ENCODE measurements around the gene SAP130.
A peak's percentile ranks its signal among the peaks of the same experiment; 100 is the strongest.
"Not testable (repeated sequence)": the region's sequence is repeated elsewhere in the genome, so short reads cannot be mapped to it uniquely, and the experiment has no call there.

Gene SAP130

DNA sequence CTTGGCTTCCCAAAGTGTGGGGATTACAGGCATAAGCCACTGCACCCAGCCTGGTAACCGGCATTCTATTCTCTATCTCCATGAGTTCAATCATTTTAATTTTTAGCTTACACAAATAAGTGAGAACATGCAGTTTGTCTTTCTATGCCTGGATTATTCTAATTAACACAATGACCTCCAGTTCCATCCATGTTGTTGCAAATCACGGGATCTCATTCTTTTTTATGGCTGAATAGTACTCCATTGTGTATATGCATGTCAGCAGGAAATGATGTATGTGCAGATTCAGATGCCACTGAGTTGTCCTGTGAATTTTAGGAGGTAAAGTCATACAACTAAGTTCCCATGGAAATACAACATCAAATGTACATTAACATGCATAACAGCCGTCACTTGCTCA lies 117.4 kb downstream of the SAP130 start:
- TF ChIP-seq, protein P1, sequence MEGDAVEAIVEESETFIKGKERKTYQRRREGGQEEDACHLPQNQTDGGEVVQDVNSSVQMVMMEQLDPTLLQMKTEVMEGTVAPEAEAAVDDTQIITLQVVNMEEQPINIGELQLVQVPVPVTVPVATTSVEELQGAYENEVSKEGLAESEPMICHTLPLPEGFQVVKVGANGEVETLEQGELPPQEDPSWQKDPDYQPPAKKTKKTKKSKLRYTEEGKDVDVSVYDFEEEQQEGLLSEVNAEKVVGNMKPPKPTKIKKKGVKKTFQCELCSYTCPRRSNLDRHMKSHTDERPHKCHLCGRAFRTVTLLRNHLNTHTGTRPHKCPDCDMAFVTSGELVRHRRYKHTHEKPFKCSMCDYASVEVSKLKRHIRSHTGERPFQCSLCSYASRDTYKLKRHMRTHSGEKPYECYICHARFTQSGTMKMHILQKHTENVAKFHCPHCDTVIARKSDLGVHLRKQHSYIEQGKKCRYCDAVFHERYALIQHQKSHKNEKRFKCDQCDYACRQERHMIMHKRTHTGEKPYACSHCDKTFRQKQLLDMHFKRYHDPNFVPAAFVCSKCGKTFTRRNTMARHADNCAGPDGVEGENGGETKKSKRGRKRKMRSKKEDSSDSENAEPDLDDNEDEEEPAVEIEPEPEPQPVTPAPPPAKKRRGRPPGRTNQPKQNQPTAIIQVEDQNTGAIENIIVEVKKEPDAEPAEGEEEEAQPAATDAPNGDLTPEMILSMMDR (IDR thresholded peaks at IDR 0.05; ENCODE audit: low read length, missing control alignments), result no peak
- H3K4me3 ChIP-seq (replicated peaks; ENCODE audit: low read depth, low read length), result no peak overlapping the region
- DNase-seq (ENCODE audit: low read depth), result no peak

GRCh38 chr2:127909019-127909418 lies 118.8 kb downstream of the SAP130 start:
- H3K4me3 ChIP-seq (replicated peaks; ENCODE audit: low read depth, low read length), result no peak overlapping the region
- TF ChIP-seq, protein P1 (IDR thresholded peaks at IDR 0.05; ENCODE audit: low read length, missing control alignments), result no peak
- no peak for DNase-seq (ENCODE audit: low read depth)

- not testable (repeated sequence) for H3K4me3 ChIP-seq (replicated peaks; ENCODE audit: low read depth, low read length); DNase-seq (ENCODE audit: low read depth)
Measured at GRCh38 chr2:127907733-127908400, 120.0 kb downstream of the SAP130 start.

GRCh38 chr2:127906206-127906926 lies 121.5 kb downstream of the SAP130 start:
- H3K4me3 ChIP-seq (replicated peaks; ENCODE audit: low read depth, low read length), result no peak overlapping the region
- DNase-seq (ENCODE audit: low read depth), result no peak
- TF ChIP-seq, protein P1 (IDR thresholded peaks at IDR 0.05; ENCODE audit: low read length, missing control alignments), result no peak

- peak; percentile 48 for DNase-seq (ENCODE audit: low read depth)
- TF ChIP-seq, protein P1 (IDR thresholded peaks at IDR 0.05; ENCODE audit: low read length, missing control alignments), result no peak
- H3K4me3 ChIP-seq (replicated peaks; ENCODE audit: low read depth, low read length), result no peak overlapping the region
Measured at GRCh38 chr2:127901339-127902056, 126.4 kb downstream of the SAP130 start.

DNA sequence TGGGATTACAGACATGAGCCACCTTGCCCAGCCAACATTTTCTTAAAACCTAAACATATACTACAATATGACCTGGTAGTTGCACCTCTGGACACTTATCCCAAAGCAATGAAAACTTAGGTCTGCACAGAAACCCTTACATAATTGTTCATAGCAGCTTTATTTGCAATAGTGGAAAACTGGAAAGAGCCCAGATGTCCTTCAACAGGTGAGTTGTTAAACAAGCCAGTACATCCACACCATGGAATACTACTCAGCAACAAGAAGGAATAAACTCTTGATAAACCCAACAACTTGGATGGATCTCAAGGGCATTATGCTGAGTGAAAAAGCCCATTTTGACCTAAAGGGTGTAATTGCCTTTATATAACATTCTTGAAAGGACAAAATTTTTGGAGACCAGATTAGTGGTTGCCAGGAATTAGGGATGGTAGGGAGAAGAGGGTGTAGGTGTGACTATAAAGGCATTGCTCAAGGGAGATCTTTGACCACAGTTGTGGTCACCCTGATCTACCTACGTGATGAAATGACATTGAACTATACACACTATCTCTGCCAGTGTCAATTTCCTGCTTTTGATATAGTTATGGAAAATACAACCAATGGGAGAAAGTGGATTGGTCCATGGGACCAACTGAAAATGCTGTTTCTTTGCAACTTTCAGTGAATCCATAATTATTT lies 130.2 kb downstream of the SAP130 start:
- TF ChIP-seq, protein P1 (IDR thresholded peaks at IDR 0.05; ENCODE audit: low read length, missing control alignments), result no peak
- DNase-seq (ENCODE audit: low read depth), result no peak
- H3K4me3 ChIP-seq (replicated peaks; ENCODE audit: low read depth, low read length), result no peak overlapping the region

- TF ChIP-seq, protein P1 (IDR thresholded peaks at IDR 0.05; ENCODE audit: low read length, missing control alignments), result no peak
- no peak overlapping the region for H3K4me3 ChIP-seq (replicated peaks; ENCODE audit: low read depth, low read length)
- DNase-seq (ENCODE audit: low read depth), result no peak
Measured at GRCh38 chr2:127893494-127893893, 134.4 kb downstream of the SAP130 start.
